Measurements from ENCODE around the gene HOMER1. TPM values are rescaled to one million over a fixed set of nuclear protein-coding genes. Genes with fewer than 3 reads are reported as not detected.

The HOMER1 gene
- total and polyA plus RNA-seq, 9 of the 15 experiments (the other 6 are each of a cell fraction or from before 2014, with no cell fraction given): 6.3 to 39.9 (median 9.9) TPM

GRCh38 chr5:79456890-79457583 is 56.9 kb downstream of the HOMER1 start:
- Histone ChIP-seq H3K79me2 (ENCODE audit: control insufficient read depth, insufficient read depth, low read length) (peaks cover 6% of the 10 kb centered on the region; the same call in 1 of the 3 replicates), H3K9me3 (replicated peaks; ENCODE audit: control insufficient read depth, insufficient read depth, low read depth, low read length) (no peaks in the 10 kb centered on the region), H3K4me1 (replicated peaks in 1 of 2; ENCODE audit: control insufficient read depth in 2 of 2, insufficient read depth in 2 of 2, low read length in 2 of 2) (no peaks in the 10 kb centered on the region), H3K27me3 (ENCODE audit: control insufficient read depth in 2 of 2, insufficient read depth in 2 of 2, low read length in 2 of 2) (no peaks in the 10 kb centered on the region), H2AFZ (ENCODE audit: low read depth, low read length) (no peak overlapping the region), H3K27ac (ENCODE audit: extremely low read depth, low read depth, low read length) (no peak overlapping the region), H4K20me1 (replicated peaks; ENCODE audit: control insufficient read depth, insufficient read depth, low read length) (no peaks in the 10 kb centered on the region), H3K36me3 (ENCODE audit: control insufficient read depth, insufficient read depth, low read length) (0 out of 3 replicates have a peak, but pooled peaks cover 4% of the 10 kb centered on the region), H3K4me2 (ENCODE audit: insufficient read depth, low read length) (no peak overlapping the region), H3K9ac (ENCODE audit: insufficient read depth in 1 of 2, low read depth in 2 of 2, low read length in 2 of 2) (no peak overlapping the region), H3K4me3 (no peak overlapping the region), H3K9me1 (ENCODE audit: control insufficient read depth, insufficient read depth, low read length) (no peaks in the 10 kb centered on the region)
- ATAC-seq (no peak), FAIRE-seq (peak; percentile 15), DNase-seq (ENCODE audit: extremely low read depth in 1 of 4, low spot score in 3 of 4) (no peak)
- intact Hi-C loops (cut with micrococcal nuclease) (no loop called here), in situ Hi-C loops (cut with MboI) (no loop called here)
- CTCF ChIA-PET (ENCODE audit: low intra/inter-chr PET ratio): no interaction called here
- POLR2A ChIA-PET: interaction anchor here (0.7 to 1.1 kb wide), 2 partner anchors 9 to 19 kb away, joined by 3 read pairs; no protein-coding TSS in a partner anchor
- no TSS peak for BruUV-seq (replicated peaks)
- 84% methylated on average over 2 of the region's 2 CpGs for WGBS (ENCODE audit: insufficient coverage, low coverage, missing lambda C conversion rate)
- TF ChIP-seq ZNF561 (CRISPR knock-in tag; conservative IDR thresholded peaks at IDR 0.05) (no peak), C11orf30 (IDR thresholded peaks at IDR 0.05; ENCODE audit: low read depth) (peak; percentile 60), ZNF316 (IDR thresholded peaks at IDR 0.05) (peak; percentile 64), CBFA2T3 (IDR thresholded peaks at IDR 0.05) (no peak)

DNA sequence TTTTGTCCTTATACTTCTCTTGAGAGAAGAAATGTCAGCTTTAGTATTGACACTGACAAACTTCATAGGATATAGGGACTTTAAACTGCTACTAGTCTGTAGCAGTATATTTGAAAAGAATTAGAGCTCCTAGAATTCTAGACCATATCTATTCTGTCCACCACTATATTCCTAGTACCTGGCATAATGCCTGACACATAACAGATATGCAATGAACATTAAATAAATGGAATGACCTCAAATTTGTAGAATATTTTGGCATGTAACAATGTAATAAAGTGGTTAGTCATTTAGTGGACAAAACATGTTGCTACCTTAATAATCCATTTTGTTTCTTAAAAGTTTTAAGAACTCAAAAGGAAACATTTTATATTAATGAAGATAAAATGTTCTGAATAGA is 57.5 kb downstream of the HOMER1 start:
- H3K4me3 ChIP-seq: no peak overlapping the region
- intact Hi-C loops (cut with micrococcal nuclease) (no loop called here), in situ Hi-C loops (cut with MboI) (no loop called here)
- POLR2A ChIA-PET: interaction anchor here (0.7 to 1.1 kb wide), 2 partner anchors 9 to 20 kb away, joined by 3 read pairs; no protein-coding TSS in a partner anchor
- no TSS peak for BruUV-seq (replicated peaks)
- H3K79me2 ChIP-seq (ENCODE audit: control insufficient read depth, insufficient read depth, low read length): peaks cover 6% of the 10 kb centered on the region; the same call in 1 of the 3 replicates
- H3K9me3 ChIP-seq (replicated peaks; ENCODE audit: control insufficient read depth, insufficient read depth, low read depth, low read length): no peaks in the 10 kb centered on the region
- H3K27me3 ChIP-seq (ENCODE audit: control insufficient read depth in 2 of 2, insufficient read depth in 2 of 2, low read length in 2 of 2): no peaks in the 10 kb centered on the region
- no peaks in the 10 kb centered on the region for H3K4me1 ChIP-seq (replicated peaks in 1 of 2; ENCODE audit: control insufficient read depth in 2 of 2, insufficient read depth in 2 of 2, low read length in 2 of 2)
- no peaks in the 10 kb centered on the region for H4K20me1 ChIP-seq (replicated peaks; ENCODE audit: control insufficient read depth, insufficient read depth, low read length)
- FAIRE-seq (no peak), ATAC-seq (no peak), DNase-seq (ENCODE audit: extremely low read depth in 1 of 4, low spot score in 3 of 4) (no peak)
- CTCF ChIA-PET (ENCODE audit: low intra/inter-chr PET ratio): no interaction called here
- H3K27ac ChIP-seq (ENCODE audit: extremely low read depth, low read depth, low read length): no peak overlapping the region
- H3K36me3 ChIP-seq (ENCODE audit: control insufficient read depth, insufficient read depth, low read length): 0 out of 3 replicates have a peak, but pooled peaks cover 4% of the 10 kb centered on the region
- no peak overlapping the region for H3K9ac ChIP-seq (ENCODE audit: insufficient read depth in 1 of 2, low read depth in 2 of 2, low read length in 2 of 2)
- H3K4me2 ChIP-seq (ENCODE audit: insufficient read depth, low read length): no peak overlapping the region
- TF ChIP-seq BRCA1 (IDR thresholded peaks at IDR 0.05): no peak
- TF ChIP-seq BRCA1 (CRISPR knock-in tag; IDR thresholded peaks at IDR 0.05): no peak
- no peak for TF ChIP-seq POLR2G (IDR thresholded peaks at IDR 0.05; ENCODE audit: low read depth, low read length)
- TF ChIP-seq KDM2B (CRISPR knock-in tag; IDR thresholded peaks at IDR 0.05): no peak
- no peak for TF ChIP-seq NKRF (IDR thresholded peaks at IDR 0.05; ENCODE audit: borderline replicate concordance)
- TF ChIP-seq LARP7 (IDR thresholded peaks at IDR 0.05): no peak
- no peak for TF ChIP-seq STAT5B (CRISPR knock-in tag; IDR thresholded peaks at IDR 0.05)
- TF ChIP-seq CCNT2 (IDR thresholded peaks at IDR 0.05; ENCODE audit: borderline replicate concordance, extremely low read depth, insufficient read length, low read depth, low read length): no peak
- TF ChIP-seq ZBTB5 (IDR thresholded peaks at IDR 0.05): no peak
- TF ChIP-seq SUPT5H (IDR thresholded peaks at IDR 0.05): no peak
- TF ChIP-seq MTA1 (IDR thresholded peaks at IDR 0.05; ENCODE audit: borderline replicate concordance): no peak
- no peaks in the 10 kb centered on the region for H3K9me1 ChIP-seq (ENCODE audit: control insufficient read depth, insufficient read depth, low read length)
- H2AFZ ChIP-seq (ENCODE audit: low read depth, low read length): no peak overlapping the region
